Hepatic stellate cell (primary cell): ENCODE measurements around the gene CSNK1G2.

Source experiments
- DNase-seq: peaks from one replicate; pipeline ENCODE4 v3.0.0; 2011; ENCODE audit warnings: low spot score

CSNK1G2 gene

DNA sequence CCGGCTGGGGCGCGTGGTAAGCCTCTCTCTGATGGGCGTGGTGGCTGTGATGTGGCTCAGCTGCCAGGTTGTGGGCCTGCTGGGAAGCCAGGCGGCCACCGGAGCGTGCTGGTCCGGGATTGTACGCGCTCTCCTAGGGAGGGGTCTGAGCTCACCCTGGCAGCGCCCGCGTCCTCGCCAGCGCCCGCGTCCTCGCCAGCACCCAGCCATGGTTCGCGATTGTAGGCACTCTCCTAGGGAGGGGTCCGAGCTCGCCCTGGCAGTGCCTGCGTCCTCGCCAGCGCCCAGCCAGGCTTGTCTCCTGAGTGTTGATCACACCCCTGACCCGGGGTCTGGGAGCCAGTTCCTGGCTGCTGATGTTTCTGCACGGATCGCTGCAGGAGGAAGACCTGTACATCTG, 22.0 kb upstream of the CSNK1G2 start:
- no peak for DNase-seq

DNA sequence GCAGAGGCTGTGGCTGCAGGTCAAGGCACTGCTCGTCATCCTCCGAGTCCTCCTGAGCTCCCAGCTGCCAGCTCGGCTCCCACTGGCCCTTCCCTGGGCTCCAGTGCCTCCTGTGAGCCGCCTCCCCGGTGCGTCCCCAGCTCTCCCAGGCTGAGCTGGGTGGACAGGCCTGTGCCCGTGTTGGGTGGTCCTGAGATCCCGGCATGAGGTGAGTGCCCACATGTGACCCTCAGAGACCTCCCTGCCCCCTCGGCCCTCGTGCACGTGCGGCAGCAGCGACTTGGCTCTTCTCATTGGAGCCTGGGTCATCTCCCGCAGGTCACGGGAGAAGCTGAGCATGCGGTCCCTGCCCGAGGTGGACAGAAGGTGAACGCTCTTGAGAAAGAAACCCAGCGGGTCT, 20.3 kb upstream of the CSNK1G2 start:
- no peak for DNase-seq

- DNase-seq, result no peak
Observed at GRCh38 chr19:1921326-1921725, 19.6 kb upstream of the CSNK1G2 start.

DNA sequence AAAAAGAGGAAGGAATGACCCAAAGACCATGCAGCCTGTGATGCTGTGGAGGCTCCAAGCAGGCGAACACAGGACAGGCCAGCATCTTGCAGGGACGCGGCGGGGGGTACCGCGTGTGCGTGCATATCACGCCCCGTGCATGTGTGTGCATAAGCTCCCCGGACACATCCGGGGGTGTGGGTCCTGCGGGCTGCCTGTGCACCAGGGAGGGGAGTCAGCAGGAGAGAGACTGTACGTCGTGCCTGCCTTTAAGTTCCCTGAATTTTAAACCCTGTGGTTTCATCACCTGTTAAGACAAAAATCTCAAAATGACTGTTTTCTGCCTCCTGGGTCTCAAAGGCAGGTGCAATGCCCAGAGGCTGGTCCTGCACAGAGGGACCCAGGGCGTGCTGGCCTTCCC, 19.1 kb upstream of the CSNK1G2 start:
- no peak for DNase-seq

DNA sequence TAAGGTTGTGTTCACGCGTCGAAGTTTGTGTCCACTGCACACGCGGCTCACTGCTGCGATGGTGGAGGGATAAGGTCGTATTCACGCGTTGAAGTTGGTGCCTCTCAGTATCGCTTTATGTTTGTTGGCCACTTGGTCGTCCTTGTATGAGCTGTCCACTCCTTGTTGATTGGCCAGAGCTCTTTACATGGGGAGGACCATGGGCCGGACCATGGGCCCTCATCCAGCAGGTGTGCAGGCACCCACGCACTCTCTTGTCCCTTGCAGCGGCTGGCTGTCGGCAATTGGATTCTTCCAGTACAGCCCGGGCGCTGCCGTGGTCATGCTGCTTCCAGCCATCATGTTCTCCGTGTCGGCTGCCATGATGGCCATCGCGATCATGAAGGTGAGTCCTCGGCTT, 18.2 kb upstream of the CSNK1G2 start:
- DNase-seq, result no peak

DNA sequence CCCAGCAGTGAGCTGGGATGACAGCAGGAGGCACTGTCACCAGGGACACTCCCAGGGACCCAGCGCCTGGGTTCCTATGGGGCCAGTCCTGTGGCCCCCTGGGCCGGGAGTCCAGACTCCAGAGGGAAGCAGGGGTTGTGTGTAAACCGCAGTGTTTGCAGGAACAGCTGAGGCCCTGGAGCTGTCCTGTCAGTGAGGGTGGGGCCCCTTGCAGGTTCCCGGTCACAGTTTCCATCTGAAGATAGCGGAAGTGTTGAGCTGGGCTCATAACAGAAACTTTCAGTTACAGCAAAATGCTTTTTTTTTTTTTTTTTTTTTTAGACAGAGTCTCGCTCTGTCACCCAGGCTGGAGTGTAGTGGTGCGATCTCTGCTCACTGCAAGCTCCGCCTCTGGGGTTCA, 17.7 kb upstream of the CSNK1G2 start:
- no peak for DNase-seq

DNA sequence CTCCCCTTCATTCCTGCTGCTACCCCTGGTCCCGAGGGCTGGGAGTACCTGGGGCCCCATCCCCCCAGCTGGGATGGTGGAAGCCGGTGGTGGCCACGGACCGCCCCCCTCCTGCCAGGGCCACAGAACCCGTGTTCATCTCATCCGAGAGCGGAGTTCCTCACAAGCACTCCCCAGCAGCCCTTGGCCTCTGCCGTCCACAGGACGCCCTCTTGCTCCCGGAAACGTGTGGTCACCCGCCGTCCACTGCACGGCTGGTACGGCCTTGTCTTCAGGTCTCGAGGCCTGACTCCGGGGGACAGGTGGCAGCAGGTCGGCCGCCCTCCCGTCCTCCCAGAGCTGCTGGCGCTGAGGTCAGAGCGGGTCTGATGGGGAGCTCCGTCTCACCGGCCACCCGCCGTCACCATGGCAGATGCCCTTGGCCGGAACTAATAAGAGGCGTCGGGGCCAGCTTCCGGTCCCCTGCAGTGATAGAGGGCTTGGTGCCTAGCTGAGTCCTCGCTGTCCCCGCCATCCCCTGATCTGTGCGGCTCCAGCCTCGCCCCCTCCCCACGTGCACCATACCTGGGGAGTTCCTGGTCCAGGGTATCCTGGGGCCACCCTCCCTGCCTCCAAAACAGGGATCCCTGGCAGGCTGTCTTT, 16.5 kb upstream of the CSNK1G2 start:
- no peak for DNase-seq

DNA sequence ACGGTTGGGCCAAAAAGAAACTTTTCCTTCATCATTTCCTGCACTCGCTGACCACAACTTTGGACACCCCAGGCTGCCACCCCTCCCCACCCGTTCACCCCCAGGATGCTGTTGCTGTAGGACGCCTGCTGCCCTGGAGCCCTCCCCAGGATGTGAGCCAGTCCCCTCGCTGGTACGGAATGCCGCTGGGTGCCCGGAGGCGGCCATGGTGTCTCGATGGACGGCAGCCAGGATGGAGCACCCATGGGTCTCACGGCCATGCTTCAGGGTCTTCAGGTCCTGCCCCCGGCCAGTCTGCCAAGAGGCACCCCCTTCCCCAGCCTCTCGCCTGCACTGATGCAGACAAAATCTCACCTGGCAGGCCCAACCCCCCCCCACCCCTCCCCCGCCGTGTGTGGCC, 15.4 kb upstream of the CSNK1G2 start:
- no peak for DNase-seq

DNA sequence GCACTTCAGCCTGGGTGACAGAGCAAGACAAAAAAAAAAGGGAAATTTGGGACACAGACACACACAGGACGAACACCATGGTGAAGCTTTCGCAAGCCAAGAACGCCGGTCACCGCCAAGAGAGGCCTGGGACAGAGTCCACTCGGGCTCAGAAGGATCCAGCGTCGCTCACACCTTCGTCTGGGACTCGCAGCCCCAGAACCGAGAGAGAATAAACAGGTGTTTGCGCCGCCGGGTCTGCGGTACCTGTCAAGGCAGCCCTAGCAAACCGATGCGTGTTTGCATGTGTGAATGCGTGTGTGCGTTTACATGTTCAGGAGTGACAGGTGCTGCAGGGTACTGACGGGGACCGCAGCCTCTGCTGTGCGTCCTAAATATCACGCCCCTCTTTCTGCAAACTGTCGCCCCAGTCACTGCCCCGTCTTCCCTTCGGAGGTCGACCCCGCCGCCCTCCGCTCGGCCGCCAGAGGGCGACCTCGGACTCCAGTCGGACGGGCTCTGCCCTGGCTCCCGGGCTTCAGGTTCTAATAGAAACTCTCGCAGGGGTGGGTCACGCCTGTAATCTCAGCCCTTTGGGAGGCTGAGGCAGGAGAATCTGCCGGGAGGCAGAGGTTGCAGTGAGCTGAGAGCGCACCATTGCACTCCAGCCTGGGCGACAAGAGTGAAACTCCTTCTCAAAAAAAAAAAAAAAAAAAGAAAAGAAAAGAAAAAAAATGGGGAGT, 11.8 kb upstream of the CSNK1G2 start:
- DNase-seq, result peak; percentile 91

DNA sequence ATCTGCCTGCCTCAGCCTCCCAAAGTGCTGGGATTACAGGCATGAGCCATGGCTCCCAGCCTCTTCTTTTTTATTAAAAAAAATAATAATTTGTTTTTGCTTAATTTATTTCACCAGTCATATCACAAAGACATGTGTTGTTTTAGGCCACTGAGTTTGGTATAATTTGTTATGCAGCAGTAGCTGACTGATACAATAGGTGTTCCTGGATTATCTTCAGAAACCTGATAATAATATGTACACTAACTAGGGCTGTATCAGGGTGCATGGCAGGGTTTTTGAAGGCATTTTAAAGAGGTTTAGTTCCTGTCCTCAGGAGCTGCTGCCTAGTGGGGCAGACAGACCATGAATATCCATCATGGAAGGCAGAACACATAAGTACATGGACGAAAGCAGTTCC, 9.5 kb upstream of the CSNK1G2 start:
- no peak for DNase-seq

GRCh38 chr19:1932395-1932794, 8.6 kb upstream of the CSNK1G2 start:
- DNase-seq, result no peak

GRCh38 chr19:1933244-1933643, 7.7 kb upstream of the CSNK1G2 start:
- no peak for DNase-seq

DNA sequence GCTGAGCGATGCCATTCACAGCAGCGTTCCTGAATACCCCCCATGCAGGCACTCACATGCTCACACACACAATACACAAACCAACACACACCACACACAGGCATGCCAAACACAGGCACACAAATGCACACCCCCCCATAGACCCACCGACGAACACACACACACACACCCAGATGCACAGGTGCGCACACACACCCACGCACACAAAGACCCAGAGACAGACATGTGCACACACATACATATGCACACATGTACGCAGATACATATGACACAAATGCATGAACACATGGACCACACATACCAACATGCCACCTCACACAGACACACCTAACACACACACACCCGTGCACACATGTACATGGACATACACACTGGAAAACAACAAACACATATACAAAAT, 7.0 kb upstream of the CSNK1G2 start:
- DNase-seq, result no peak

GRCh38 chr19:1935484-1936208, 5.3 kb upstream of the CSNK1G2 start:
- DNase-seq, result peak; percentile 29

DNA sequence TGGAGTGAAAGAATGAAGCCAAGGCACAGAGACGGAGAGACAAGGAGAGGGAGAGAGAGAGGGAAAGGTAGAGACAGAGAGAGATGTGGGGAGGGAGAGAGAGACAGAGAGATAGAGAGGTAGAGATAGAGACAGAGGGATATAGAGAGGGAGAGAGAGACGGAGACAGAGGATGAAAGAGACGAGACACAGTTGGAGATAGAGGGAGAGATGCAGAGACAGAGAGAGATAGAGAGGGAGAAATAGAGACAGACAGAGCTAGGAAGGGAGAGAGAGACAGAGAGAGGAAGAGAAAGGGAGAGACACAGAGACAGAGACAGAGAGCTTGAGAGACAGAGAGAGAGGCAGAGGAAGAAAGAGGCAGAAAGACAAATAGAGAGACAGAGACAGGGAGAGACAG, 4.5 kb upstream of the CSNK1G2 start:
- no peak for DNase-seq

DNA sequence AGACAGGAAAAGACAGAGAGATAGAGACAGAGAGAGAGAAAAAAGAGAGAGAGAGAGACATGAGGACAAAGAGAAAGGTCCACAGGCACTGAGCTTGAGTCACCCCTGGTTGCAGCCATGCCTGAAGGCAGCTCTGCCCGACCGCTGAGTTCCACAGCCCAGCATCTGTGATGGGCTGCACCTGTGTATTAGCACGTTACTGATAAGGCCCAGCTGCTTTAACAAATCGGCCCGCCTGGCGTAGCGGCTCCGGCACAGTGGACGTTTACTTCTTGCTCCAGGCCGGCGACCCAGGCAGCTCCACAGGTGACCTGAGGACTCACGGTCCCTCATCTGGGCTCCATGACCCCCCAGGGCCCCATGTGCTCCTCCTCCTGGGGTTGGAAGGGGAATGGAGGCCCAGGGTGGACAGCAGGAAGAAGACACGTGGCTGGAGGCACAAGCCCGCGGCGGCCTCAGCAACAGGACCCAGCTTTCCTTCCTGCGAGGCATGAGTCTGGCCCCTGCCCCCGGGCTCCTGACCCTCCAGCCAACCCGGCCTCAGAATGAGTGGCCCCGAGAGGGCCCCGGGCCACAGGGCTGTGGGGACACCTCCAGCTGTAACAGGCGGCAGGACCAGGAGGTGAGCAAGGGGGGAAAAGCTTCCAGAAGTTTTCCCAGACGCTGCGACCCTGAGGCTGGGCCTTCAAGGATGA, 3.9 kb upstream of the CSNK1G2 start:
- DNase-seq, result no peak

DNA sequence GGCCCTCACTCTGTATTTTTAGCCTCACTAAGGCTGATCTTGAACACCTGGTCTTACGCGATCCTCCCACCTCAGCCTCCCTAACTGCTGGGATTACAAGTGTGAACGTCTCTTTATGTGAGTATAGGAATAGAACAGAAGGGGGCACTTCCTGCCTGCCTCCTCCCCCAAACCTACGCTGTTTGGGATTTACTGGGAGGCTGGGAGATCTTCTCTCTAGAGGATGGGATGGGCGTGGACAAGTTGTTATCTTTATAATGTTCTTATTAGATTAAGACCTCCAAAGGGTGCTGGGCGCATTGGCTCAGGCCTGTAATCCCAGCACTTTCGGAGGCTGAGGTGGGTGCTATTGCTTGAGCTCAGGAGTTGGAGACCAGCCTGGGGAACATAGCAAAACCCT, 2.9 kb upstream of the CSNK1G2 start:
- DNase-seq, result no peak

DNA sequence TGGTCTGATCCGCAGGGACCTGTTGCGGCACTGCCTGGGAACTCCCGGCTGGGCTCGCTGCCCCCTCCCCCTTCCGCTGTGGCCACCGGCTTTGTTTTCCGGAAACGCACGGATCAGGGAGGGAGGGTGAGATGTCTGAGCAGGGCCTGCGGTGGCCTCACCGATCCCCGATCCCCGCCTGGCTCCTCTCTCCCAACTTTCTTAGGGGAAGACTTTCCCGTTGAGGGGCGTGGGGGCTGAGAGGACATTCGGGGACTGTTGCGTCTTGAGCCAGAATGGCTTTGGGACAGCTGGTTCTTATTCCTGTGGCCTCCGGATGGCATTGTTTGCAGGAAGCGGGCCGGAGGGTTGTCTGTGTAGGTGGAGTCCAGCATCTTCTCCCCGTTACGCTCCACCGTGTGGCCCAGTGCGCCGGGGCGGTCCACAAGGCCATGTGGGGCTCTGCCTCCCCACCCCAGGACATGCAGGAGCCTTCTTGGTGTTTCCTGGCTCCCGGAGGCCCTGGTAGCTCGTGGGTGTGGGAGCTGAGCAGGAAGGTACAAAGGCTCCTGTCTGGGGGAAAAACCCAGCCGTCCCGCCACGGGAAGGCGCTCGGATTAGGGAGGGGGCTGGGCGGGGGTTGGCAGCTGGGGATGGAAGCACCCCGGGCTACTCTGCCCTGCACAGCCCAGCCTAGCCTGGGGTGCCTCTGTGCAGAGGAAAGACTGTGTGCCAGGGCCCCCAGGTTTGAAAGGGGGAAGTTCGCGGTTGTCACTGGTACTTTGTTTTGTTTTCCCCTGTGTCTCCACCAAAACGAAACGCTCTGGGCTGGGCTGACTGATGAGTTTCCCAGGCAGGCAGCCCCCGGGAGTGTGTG, 1.3 kb downstream of the CSNK1G2 start:
- peak; percentile 88 for DNase-seq

DNA sequence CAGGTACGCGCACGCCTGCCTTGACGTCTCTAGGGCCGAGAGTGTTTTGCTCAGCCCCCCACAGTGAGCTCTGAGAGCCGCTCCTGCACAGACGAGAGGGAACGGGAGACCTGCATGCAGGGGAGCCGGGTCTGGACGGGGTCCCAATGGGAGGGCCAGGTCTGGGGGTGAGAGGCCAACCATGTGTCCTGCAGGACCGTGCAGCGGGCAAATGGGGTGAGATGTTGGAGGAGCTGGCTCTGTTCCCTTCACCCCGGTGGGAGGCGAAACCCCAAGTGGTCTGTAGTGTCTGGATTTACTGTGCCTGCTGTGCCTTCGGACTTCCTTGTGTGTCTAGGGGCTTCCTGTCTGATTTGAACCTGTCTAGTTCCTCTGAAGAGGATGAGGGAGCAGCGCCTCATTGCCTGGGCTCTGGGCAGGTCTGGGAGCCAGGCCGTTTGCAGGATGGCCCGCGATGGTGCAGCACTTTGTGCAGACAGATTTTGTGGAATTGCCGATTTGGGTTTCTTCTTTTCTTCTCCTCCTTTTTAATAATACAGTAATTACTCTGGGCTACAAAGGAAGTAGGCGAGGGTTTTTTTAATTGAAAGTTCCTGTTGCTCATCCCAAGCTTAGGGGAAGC, 2.1 kb downstream of the CSNK1G2 start:
- DNase-seq, result no peak

DNA sequence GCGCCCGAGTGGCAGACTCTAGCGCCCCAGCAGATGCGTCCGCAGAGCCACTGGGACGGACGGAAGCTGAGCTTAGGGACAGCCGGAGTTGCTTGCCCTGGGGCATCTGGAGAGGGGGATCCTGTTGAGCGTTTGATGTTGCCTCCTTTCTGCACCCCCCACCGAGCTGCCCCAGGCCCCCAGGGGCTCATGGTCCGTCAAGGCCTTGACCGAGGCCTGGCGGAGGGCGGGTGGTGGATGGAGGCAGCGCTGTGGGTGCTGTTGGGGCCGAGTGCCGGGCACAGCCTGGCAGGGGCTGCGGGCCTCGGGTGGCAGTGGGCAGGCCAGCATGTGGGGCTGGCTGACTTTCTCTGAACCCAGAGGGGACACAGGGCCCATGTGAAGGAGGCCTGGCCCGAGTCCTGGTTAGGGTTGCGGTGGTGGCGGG, 2.7 kb downstream of the CSNK1G2 start:
- DNase-seq, result no peak
